ENCODE results near the gene PDZRN3.

Gene PDZRN3

GRCh38 chr3:73389117-73389813 is 235.5 kb downstream of the PDZRN3 start:
- DNase-seq (ENCODE audit: low read depth in 2 of 2) = no peak

- no peak for DNase-seq (ENCODE audit: low read depth in 2 of 2)
Observed at GRCh38 chr3:73385568-73385967, 239.2 kb downstream of the PDZRN3 start.

- DNase-seq (ENCODE audit: low read depth in 2 of 2) = no peak
Observed at GRCh38 chr3:73384091-73384906, 240.4 kb downstream of the PDZRN3 start.

- no peak for DNase-seq (ENCODE audit: low read depth in 2 of 2)
Observed at GRCh38 chr3:73383470-73384049, 241.2 kb downstream of the PDZRN3 start.

GRCh38 chr3:73381551-73381950 is 243.2 kb downstream of the PDZRN3 start:
- no peak for DNase-seq (ENCODE audit: low read depth in 2 of 2)

GRCh38 chr3:73380735-73381532 is 243.8 kb downstream of the PDZRN3 start:
- DNase-seq (ENCODE audit: low read depth in 2 of 2) = no peak

GRCh38 chr3:73379465-73379864 is 245.3 kb downstream of the PDZRN3 start:
- no peak for DNase-seq (ENCODE audit: low read depth in 2 of 2)

GRCh38 chr3:73378207-73378606 is 246.5 kb downstream of the PDZRN3 start:
- DNase-seq (ENCODE audit: low read depth in 2 of 2) = no peak

GRCh38 chr3:73365756-73366397 is 258.9 kb downstream of the PDZRN3 start:
- DNase-seq (ENCODE audit: low read depth in 2 of 2) = no peak

- no peak for DNase-seq (ENCODE audit: low read depth in 2 of 2)
Observed at GRCh38 chr3:73364517-73364916, 260.2 kb downstream of the PDZRN3 start.

GRCh38 chr3:73363093-73363492 is 261.6 kb downstream of the PDZRN3 start:
- DNase-seq (ENCODE audit: low read depth in 2 of 2) = no peak

- no peak for DNase-seq (ENCODE audit: low read depth in 2 of 2)
Observed at GRCh38 chr3:73361591-73361990, 263.1 kb downstream of the PDZRN3 start.

GRCh38 chr3:73353649-73354217 is 271.0 kb downstream of the PDZRN3 start:
- no peak for DNase-seq (ENCODE audit: low read depth in 2 of 2)

- no peak for DNase-seq (ENCODE audit: low read depth in 2 of 2)
Observed at GRCh38 chr3:73352841-73353645, 271.7 kb downstream of the PDZRN3 start.

- DNase-seq (ENCODE audit: low read depth in 2 of 2) = no peak
Observed at GRCh38 chr3:73351423-73352071, 273.2 kb downstream of the PDZRN3 start.

- DNase-seq (ENCODE audit: low read depth in 2 of 2) = no peak
Observed at GRCh38 chr3:73350996-73351395, 273.7 kb downstream of the PDZRN3 start.

- no peak for DNase-seq (ENCODE audit: low read depth in 2 of 2)
Observed at GRCh38 chr3:73349657-73350056, 275.1 kb downstream of the PDZRN3 start.

GRCh38 chr3:73342077-73342476 is 282.7 kb downstream of the PDZRN3 start:
- no peak for DNase-seq (ENCODE audit: low read depth in 2 of 2)

- DNase-seq (ENCODE audit: low read depth in 2 of 2) = no peak
Observed at GRCh38 chr3:73341272-73341935, 283.3 kb downstream of the PDZRN3 start.
